DMS53 treated with DMSO at 0.1 percent for 48 hours (cell line): ENCODE data around the gene ACOX1.

Experiments
- DNase-seq: peaks from one replicate; lab custom pipeline; 2025; ENCODE audit not compliant: unreplicated experiment; lab: John Stamatoyannopoulos, UW

ACOX1 gene

GRCh38 chr17:75893305-75894048 is 85.5 kb downstream of the ACOX1 start:
- no peak for DNase-seq

DNA sequence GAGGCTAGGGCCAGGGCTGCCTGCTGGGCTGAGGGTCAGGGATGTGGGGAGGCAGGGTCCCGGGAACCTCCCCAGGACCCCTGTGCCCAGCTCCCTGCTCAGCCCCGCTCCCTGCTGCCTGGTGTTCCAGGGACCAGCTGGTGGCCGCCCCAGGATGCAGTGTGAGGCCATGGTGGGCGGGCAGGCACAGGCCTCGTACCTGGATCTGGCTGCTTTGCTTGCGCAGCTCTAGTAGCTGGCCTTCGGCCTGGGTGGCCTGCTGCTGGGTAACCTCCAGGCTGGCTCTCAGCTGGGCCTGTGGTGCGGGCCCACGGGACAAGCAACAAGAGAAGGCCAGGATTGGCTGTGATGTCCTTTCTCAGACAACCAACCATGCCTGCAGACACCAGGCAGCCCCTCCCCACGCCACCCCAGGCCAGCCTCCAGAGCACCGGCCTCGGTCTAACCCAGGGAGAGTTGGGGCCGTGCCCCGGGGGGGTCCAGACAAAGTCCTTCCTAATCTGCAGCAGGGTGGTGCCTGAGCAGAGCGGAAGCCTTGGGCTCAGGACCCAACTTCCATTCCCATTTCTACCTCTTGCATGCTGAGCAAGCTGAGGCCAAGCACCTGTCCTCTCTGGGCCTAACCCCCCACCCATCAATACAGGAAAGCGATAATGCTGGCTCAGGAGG is 86.3 kb downstream of the ACOX1 start:
- no peak for DNase-seq

DNA sequence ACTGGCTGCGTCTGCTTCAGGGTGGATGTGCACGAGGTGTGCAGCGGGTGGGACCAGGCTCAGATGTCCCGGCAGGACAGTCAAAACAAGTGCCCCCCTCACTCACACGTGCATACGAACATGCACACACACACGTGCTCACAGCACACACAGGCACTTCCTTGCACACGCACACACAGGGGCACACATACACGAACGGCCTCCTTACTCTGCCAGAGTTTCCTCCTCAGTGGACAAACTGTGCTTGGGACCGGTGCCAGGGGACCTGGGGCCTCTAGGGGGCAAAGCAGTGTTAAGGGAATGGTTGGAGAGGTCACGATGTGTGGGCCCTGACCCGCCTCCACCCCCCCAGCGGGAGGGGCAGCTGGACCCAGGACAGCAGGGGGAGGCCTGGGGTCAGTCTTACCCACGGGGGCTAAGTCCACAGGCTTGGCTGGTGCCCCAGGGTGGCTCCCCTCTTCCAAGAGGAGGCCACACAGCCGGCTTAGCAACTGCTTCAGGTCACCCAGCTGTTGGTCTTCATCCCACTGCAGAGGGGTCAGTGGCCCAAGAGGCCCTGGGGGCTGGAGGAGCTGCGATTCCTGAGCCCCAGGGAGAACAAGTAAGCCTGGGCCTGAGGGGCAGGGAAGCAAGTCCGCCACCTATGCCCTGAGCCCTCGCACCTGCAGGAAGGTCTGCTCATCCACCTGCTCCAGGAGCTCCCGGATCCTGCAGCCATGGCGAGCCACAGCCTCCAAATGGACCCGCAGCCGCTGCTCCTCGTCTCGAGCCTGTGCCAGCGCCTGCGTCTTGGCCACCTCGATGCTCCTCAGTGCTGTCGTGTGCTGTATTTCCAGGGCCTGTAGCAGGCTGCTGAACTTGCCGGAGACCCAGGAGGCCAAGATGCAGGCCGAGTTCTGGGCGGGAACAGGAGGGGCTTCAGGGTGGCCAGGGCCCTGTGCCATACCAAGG is 87.1 kb downstream of the ACOX1 start:
- no peak for DNase-seq
